Glutamatergic neuron (in vitro differentiated cells): ENCODE measurements around the gene AUTS2. TPM values are rescaled to one million over a fixed set of nuclear protein-coding genes. Genes with fewer than 3 reads are reported as not detected.

Experiments
- DNase-seq: peaks from one replicate; pipeline ENCODE4 v3.0.0; 2022
- H3K27ac Mint-ChIP-seq: one replicate; pipeline ENCODE4 v1.8.0; 2020; ENCODE audit warnings: mild to moderate bottlenecking, mixed read lengths, inconsistent platforms; ENCODE audit not compliant: unreplicated experiment
- H3K27me3 Mint-ChIP-seq: one replicate; pipeline ENCODE4 v1.8.0; 2020; ENCODE audit warnings: mild to moderate bottlenecking, moderate library complexity, mixed read lengths, inconsistent platforms; ENCODE audit not compliant: unreplicated experiment
- H3K36me3 Mint-ChIP-seq: one replicate; pipeline ENCODE4 v1.8.0; 2020; ENCODE audit warnings: mild to moderate bottlenecking, mixed read lengths, inconsistent platforms; ENCODE audit not compliant: unreplicated experiment
- H3K4me1 Mint-ChIP-seq: one replicate; pipeline ENCODE4 v1.8.0; 2020; ENCODE audit warnings: mild to moderate bottlenecking, low read depth, mixed read lengths, inconsistent platforms; ENCODE audit not compliant: unreplicated experiment
- H3K4me3 Mint-ChIP-seq: one replicate; pipeline ENCODE4 v1.8.0; 2020; ENCODE audit warnings: mild to moderate bottlenecking, mixed read lengths, inconsistent platforms; ENCODE audit not compliant: unreplicated experiment
- H3K9me3 Mint-ChIP-seq: one replicate; pipeline ENCODE4 v1.8.0; 2020; ENCODE audit warnings: mild to moderate bottlenecking, moderate library complexity, mixed read lengths, inconsistent platforms; ENCODE audit not compliant: unreplicated experiment
- CTCF ChIP-seq: fragments of 200-600 bp; sonication (generic); IDR thresholded peaks from one replicate; pipeline ENCODE4 v1.5.0; 2021; ENCODE audit not compliant: partially characterized antibody, unreplicated experiment
- total RNA-seq: library from RNA; stranded (reverse); fragmentation: NEBNext Ultra II Directional; extraction: Animal tissue kit (Norgen Biotek cat#: 25700); gene quantifications from one replicate; pipeline ENCODE4 v1.2.1, GENCODE V29; 2021; ENCODE audit not compliant: unreplicated experiment

AUTS2 gene
- total RNA-seq, 1 donor from 2014 or later, result 300 TPM

- DNase-seq, result no peak
- no peak for TF ChIP-seq CTCF
- no peaks in the 10 kb centered on the region for H3K9me3 Mint-ChIP-seq
- H3K27ac Mint-ChIP-seq, result no peak overlapping the region
- H3K27me3 Mint-ChIP-seq, result peaks cover 2% of the 10 kb centered on the region
- H3K36me3 Mint-ChIP-seq, result no peaks in the 10 kb centered on the region
- no peak overlapping the region for H3K4me3 Mint-ChIP-seq
- H3K4me1 Mint-ChIP-seq, result peaks cover 12% of the 10 kb centered on the region
Measured at GRCh38 chr7:70056363-70056762, 458.1 kb downstream of the AUTS2 start.

- peaks cover 4% of the 10 kb centered on the region for H3K27me3 Mint-ChIP-seq
- no peak for TF ChIP-seq CTCF
- H3K27ac Mint-ChIP-seq, result no peak overlapping the region
- no peak for DNase-seq
- H3K9me3 Mint-ChIP-seq, result no peaks in the 10 kb centered on the region
- H3K4me1 Mint-ChIP-seq, result peaks cover 16% of the 10 kb centered on the region
- no peak overlapping the region for H3K4me3 Mint-ChIP-seq
- H3K36me3 Mint-ChIP-seq, result no peaks in the 10 kb centered on the region
Measured at GRCh38 chr7:70060298-70061068, 462.2 kb downstream of the AUTS2 start.

GRCh38 chr7:70063371-70063770, 465.1 kb downstream of the AUTS2 start:
- Mint-ChIP-seq H3K4me1 (peaks cover 16% of the 10 kb centered on the region), H3K9me3 (no peaks in the 10 kb centered on the region), H3K4me3 (no peak overlapping the region), H3K36me3 (no peaks in the 10 kb centered on the region), H3K27ac (no peak overlapping the region), H3K27me3 (peaks cover 4% of the 10 kb centered on the region)
- no peak for TF ChIP-seq CTCF
- DNase-seq, result no peak

- H3K4me1 Mint-ChIP-seq, result peaks cover 16% of the 10 kb centered on the region
- TF ChIP-seq CTCF, result no peak
- no peak overlapping the region for H3K27ac Mint-ChIP-seq
- H3K36me3 Mint-ChIP-seq, result no peaks in the 10 kb centered on the region
- DNase-seq, result no peak
- no peak overlapping the region for H3K4me3 Mint-ChIP-seq
- no peaks in the 10 kb centered on the region for H3K9me3 Mint-ChIP-seq
- peaks cover 5% of the 10 kb centered on the region for H3K27me3 Mint-ChIP-seq
Measured at GRCh38 chr7:70063927-70064326, 465.7 kb downstream of the AUTS2 start.

GRCh38 chr7:70066844-70067243, 468.6 kb downstream of the AUTS2 start:
- Mint-ChIP-seq H3K9me3 (peaks cover 3% of the 10 kb centered on the region), H3K4me3 (no peak overlapping the region), H3K27ac (no peak overlapping the region), H3K27me3 (peaks cover 10% of the 10 kb centered on the region), H3K4me1 (peaks cover 17% of the 10 kb centered on the region), H3K36me3 (no peaks in the 10 kb centered on the region)
- no peak for DNase-seq
- TF ChIP-seq CTCF, result no peak
